Stimulated activated naive B cell treated with anti-CD40 and anti-IgM and Interleukin-4, amounts not matched to agents 10 μg/mL and 1 μg/mL and 100 μg/mL, for 72 hours (primary cell): ENCODE measurements around the gene PGD.
"Not testable (repeated sequence)": the region's sequence is repeated elsewhere in the genome, so short reads cannot be mapped to it uniquely, and the experiment has no call there.

Experiments used
- ATAC-seq, 2 donors: fragments of 150-1000 bp; cut with Tn5 transposase; replicated peaks; 2 replicates each; pipeline ENCODE4 v1.10.0; 2021; ENCODE audit warnings: moderate library complexity in 1 of 2
- DNase-seq: peaks from one replicate; pipeline ENCODE4 v3.0.0; 2021
- H3K27ac Mint-ChIP-seq: one replicate; pipeline ENCODE4 v1.8.0; 2022; ENCODE audit warnings: mild to moderate bottlenecking, mixed read lengths
- H3K27me3 Mint-ChIP-seq, 2 donors: one replicate each; pipeline ENCODE4 v1.8.0; 2022; ENCODE audit warnings: mixed read lengths in 2 of 2
- H3K36me3 Mint-ChIP-seq, 2 donors: one replicate each; pipeline ENCODE4 v1.8.0; 2022; ENCODE audit warnings: mixed read lengths in 2 of 2, mild to moderate bottlenecking in 1 of 2
- H3K4me1 Mint-ChIP-seq, 2 donors: one replicate each; pipeline ENCODE4 v1.8.0; 2022; ENCODE audit warnings: mixed read lengths in 2 of 2, mild to moderate bottlenecking in 1 of 2
- H3K4me3 Mint-ChIP-seq, 2 donors: one replicate each; pipeline ENCODE4 v1.8.0; 2022; ENCODE audit warnings: mild to moderate bottlenecking in 2 of 2, mixed read lengths in 2 of 2, moderate library complexity in 1 of 2
- H3K9me3 Mint-ChIP-seq, 2 donors: one replicate each; pipeline ENCODE4 v1.8.0; 2022; ENCODE audit warnings: mixed read lengths in 2 of 2, mild to moderate bottlenecking in 1 of 2

PGD gene

DNA sequence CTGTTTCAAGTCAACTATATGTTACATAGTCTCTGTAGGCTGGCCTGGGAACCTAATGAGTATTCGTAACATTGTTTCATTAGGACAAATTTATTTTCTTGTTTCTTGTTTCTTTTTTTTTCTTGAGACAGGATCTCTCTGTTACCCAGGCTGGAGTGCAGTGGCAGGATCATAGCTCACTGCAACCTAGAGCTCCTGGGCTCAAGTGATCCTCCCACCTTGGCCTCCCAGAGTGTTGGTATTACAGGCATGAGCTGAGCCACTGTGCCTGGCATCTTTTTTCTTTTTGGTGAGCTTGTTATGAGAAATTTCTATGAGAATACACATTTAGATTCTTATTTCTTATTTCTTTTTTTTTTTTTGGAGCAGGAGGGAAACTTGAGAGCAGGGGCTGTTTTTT, 38.2 kb downstream of the PGD start:
- DNase-seq (no peak), ATAC-seq (no peak)
- H3K4me1 Mint-ChIP-seq: peaks cover 14 to 15% of the 10 kb centered on the region in 2 donors
- H3K27me3 Mint-ChIP-seq: no peaks in the 10 kb centered on the region
- no peaks in the 10 kb centered on the region for H3K9me3 Mint-ChIP-seq
- H3K4me3 Mint-ChIP-seq: no peak overlapping the region
- H3K27ac Mint-ChIP-seq: no peak overlapping the region
- peaks cover 4 to 14% of the 10 kb centered on the region in 2 donors for H3K36me3 Mint-ChIP-seq

DNA sequence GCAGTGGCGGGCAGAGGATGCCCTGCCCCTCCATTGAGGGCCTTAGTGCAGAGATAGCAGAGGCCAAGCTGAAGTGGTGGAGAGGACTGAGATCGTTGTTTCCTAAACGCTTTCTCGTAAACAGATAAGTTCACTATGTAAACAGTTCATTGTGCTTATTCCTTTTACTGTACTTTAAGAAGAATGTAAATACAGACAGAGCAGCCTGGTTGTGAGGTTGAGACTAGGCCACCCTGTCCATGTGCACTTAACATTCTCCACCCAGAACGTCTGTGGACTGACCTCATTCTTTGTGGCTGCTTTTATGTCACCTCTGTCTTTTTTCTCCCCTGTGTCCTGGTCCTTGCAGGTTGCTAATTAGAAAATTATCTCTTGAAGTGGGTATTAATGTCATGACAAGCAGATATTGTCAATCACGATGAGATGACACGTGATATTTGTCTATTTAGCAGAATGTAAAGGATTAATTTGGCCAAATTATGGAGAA, 39.9 kb downstream of the PGD start:
- DNase-seq: no peak

DNA sequence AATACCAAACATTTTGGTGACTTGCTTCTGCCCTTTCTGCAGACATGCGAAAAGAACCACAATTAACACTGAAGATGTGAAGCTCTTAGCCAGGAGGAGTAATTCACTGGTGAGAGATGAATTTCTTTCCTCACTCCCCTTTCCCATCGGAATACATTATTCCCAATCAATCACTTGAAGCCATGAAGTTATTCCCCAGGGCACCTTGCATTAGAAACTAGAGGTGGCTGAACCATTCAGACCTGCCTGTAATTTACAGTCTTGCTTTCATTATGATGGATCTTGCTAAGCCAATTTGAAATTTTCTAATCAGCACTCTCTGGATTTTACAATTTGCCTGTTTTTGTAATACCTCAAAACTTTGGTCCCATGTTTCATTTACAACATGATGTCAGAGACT, 41.4 kb downstream of the PGD start:
- H3K27me3 Mint-ChIP-seq: no peaks in the 10 kb centered on the region
- no peak for DNase-seq
- H3K27ac Mint-ChIP-seq: no peak overlapping the region
- peaks cover 0 to 1% of the 10 kb centered on the region in 2 donors for H3K4me1 Mint-ChIP-seq
- no peaks in the 10 kb centered on the region for H3K9me3 Mint-ChIP-seq
- no peak for ATAC-seq
- H3K36me3 Mint-ChIP-seq: peaks cover 2 to 12% of the 10 kb centered on the region in 2 donors
- H3K4me3 Mint-ChIP-seq: no peak overlapping the region

More for the DNA sequence above, 39.9 kb downstream of the PGD start:
- H3K36me3 Mint-ChIP-seq: peaks cover 4 to 17% of the 10 kb centered on the region in 2 donors
- no peak for ATAC-seq
- peaks cover 4 to 5% of the 10 kb centered on the region in 2 donors for H3K4me1 Mint-ChIP-seq
- H3K27me3 Mint-ChIP-seq: no peaks in the 10 kb centered on the region
- no peak overlapping the region for H3K27ac Mint-ChIP-seq
- H3K4me3 Mint-ChIP-seq: no peak overlapping the region
- H3K9me3 Mint-ChIP-seq: no peaks in the 10 kb centered on the region

DNA sequence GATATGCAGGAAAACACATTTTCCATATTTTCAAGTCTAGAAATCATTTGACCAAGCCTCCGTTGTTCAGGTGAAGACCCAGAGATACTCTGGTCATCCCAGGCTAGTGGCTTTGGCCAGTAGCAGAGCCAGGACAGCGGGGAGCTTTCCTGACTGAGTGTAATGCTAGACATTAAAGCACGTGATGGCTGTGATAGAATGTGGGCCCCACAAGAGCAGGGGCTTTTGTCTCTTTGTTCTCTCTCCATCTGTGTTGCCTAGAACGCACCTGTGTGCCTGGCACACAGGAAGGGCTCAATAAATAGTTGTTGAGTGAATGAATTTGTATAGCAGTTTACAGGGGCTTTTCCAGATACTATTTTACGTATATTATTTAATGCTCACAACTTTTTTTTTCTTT, 41.9 kb downstream of the PGD start:
- Mint-ChIP-seq H3K4me3 (no peak overlapping the region), H3K27me3 (no peaks in the 10 kb centered on the region), H3K36me3 (peaks cover 2 to 12% of the 10 kb centered on the region in 2 donors), H3K27ac (no peak overlapping the region), H3K4me1 (peaks cover 0 to 1% of the 10 kb centered on the region in 2 donors), H3K9me3 (no peaks in the 10 kb centered on the region)
- DNase-seq (no peak), ATAC-seq (no peak)

DNA sequence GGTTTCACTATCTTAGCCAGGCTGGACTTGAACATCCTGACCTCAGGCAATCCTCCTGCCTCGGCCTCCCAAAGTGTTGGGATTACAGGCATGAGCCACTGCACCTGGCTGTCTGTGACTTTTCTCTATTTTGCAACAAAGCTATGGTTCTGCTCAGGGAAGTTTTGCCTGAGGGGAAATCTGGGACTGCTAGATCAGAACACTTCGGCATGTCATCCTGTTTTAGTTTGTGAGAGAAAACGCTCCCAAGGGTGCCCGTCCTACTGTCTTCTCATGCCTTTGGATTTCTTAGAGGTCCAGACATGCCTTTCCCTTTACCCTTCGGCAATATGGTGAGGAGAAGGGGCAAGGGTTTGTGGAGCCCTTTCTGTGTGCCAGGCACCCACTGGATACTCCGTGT, 45.4 kb downstream of the PGD start:
- Mint-ChIP-seq H3K27me3 (no peaks in the 10 kb centered on the region), H3K27ac (no peak overlapping the region), H3K4me1 (no peaks in the 10 kb centered on the region), H3K4me3 (no peak overlapping the region), H3K36me3 (peaks cover 6 to 14% of the 10 kb centered on the region in 2 donors), H3K9me3 (no peaks in the 10 kb centered on the region)
- DNase-seq (no peak), ATAC-seq (no peak)

DNA sequence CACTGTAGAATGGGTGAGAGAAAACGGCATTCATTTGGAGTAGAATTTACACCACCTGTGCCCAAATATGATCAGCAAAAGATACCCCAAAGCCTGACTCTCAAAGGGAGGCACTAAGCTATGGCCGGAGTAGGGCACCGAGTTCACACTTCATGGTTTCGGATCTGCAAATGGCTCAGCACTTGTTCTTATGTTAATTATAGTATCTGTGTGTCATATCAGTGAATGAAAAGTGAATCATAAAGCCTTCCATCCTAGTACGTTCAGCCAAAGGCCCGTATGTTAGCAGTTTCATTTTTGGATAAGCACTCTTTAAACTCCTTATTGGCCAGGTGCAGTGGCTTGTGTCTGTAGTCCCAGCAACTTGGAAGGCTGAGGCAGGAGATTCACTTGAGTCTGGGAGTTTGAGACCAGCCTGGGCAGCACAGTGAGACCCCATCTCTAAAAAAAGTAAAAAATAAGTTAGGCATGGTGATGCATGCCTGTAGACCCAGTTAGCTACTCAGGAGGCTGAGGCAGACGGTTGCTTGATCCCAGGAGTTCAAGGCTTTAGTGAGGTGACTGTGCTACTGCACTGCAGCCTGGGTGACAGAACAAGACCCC, 46.0 kb downstream of the PGD start:
- ATAC-seq (no peak), DNase-seq (no peak)
- H3K4me3 Mint-ChIP-seq: no peak overlapping the region

DNA sequence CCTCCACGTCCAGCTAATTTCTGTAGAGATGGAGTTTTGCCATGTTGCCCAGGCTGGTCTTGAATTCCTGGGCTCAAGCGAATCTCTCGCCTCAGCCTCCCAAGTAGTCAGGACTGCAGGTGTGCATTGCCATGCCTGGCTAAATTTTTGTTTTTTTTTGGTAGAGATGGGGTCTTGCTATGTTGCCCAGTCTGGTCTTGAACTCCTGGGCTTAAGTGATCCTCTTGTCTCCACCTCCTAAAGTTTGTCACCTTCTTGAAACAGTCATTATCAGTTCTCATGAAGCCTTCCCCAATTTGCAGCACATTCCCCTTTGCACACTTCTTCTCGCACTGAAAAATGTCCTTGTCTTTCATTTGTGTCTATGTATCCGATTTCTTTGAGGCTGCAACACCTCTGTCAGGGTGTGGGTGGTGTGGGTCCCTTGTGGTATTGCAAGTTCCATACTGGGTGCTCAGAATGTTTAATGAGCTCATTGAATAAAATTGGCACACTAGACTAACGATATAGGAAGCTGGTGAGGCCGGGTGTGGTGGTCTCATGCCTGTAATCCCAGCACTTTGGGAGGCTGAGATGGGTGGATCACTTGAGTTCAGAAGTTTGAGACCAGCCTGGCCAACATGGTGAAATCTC, 48.0 kb downstream of the PGD start:
- no peaks in the 10 kb centered on the region for H3K4me1 Mint-ChIP-seq
- H3K36me3 Mint-ChIP-seq: peaks cover 5 to 10% of the 10 kb centered on the region in 2 donors
- no peak overlapping the region for H3K4me3 Mint-ChIP-seq
- ATAC-seq (no peak), DNase-seq (no peak)
- peak overlapping the region; percentile 28 for H3K27ac Mint-ChIP-seq
- H3K27me3 Mint-ChIP-seq: no peaks in the 10 kb centered on the region
- H3K9me3 Mint-ChIP-seq: no peaks in the 10 kb centered on the region

More for the DNA sequence above, 46.0 kb downstream of the PGD start:
- Mint-ChIP-seq H3K36me3 (peaks cover 6 to 14% of the 10 kb centered on the region in 2 donors), H3K4me1 (no peaks in the 10 kb centered on the region), H3K27me3 (no peaks in the 10 kb centered on the region), H3K9me3 (no peaks in the 10 kb centered on the region), H3K27ac (no peak overlapping the region)

DNA sequence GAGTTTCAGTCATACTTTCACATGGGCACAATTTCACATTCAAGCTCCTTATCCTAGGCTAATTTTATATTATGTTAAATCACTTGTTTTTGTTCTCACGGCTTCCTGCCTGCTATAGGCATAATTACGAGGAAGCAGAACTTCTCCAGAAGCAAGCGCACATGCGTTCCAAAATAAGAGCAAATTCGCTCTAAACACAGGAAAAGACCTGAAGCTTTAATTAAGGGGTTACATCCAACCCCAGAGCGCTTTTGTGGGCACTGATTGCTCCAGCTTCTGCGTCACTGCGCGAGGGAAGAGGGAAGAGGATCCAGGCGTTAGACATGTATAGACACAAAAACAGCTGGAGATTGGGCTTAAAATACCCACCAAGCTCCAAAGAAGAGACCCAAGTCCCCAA, 50.9 kb downstream of the PGD start, which contains the start of gene CORT:
TSS of gene CORT (plus strand) at position 281 of the 400 bp plus-strand sequence. CDS start 193 bp downstream, outside the sequence.
- Mint-ChIP-seq H3K27me3 (no peaks in the 10 kb centered on the region), H3K36me3 (peaks cover 5 to 6% of the 10 kb centered on the region in 2 donors), H3K4me3 (no peak within 1 kb of the TSS), H3K4me1 (no peaks in the 10 kb centered on the region), H3K9me3 (no peaks in the 10 kb centered on the region), H3K27ac (no peak within 1 kb of the TSS)
- ATAC-seq: no peak
- no peak for DNase-seq

DNA sequence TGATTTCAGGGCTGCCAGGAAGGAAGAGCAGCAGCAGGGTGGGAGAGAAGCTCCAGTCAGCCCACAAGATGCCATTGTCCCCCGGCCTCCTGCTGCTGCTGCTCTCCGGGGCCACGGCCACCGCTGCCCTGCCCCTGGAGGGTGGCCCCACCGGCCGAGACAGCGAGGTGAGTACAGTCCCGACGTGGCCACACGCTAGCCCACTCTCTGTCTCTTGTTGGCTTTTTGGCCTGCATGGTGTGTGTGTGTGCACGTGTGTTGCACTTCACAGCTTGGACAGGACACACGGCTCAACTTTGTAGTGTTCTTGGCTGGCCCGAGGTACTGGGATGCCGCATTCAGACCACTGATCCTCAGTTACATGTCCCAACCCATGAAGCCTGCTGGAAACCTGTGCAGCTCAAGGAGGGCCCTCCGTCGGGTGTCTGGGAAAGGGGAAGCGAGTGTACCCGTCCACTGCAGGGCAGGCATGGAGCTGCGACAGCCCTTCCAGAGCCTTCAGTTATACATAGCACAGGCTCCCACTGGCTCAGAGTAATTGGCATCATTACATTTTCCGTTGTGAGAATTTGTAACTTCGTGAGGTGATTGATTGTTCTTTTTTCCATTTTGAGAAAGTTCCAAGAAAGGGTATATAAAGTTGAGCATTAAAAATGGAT, 51.4 kb downstream of the PGD start:
- H3K4me3 Mint-ChIP-seq: no peak overlapping the region
- no peak for DNase-seq
- no peaks in the 10 kb centered on the region for H3K9me3 Mint-ChIP-seq
- no peaks in the 10 kb centered on the region for H3K4me1 Mint-ChIP-seq
- H3K27me3 Mint-ChIP-seq: no peaks in the 10 kb centered on the region
- no peak for ATAC-seq
- H3K36me3 Mint-ChIP-seq: peaks cover 5 to 6% of the 10 kb centered on the region in 2 donors
- no peak overlapping the region for H3K27ac Mint-ChIP-seq

DNA sequence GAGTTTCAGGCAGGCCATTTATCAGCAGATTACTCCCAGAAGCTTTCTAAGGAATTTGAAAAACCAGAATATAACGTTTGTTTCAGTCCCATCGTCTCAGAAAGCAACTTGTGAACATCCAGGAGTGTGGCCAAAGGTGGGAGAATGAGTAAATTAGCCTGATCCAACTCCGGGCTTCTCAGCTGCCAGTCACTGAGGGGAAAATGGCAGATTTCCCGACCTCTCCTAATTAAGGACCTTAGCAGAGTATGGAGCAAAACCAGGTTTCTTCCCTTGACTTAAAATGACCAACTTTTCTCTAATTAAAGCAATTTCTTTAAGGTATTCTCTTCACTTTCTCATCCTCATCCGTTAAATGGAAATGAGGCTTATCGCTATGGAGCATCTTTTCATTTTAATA, 52.0 kb downstream of the PGD start:
- no peak for ATAC-seq
- H3K27me3 Mint-ChIP-seq: no peaks in the 10 kb centered on the region
- DNase-seq: no peak
- H3K4me3 Mint-ChIP-seq: no peak overlapping the region
- no peaks in the 10 kb centered on the region for H3K9me3 Mint-ChIP-seq
- H3K27ac Mint-ChIP-seq: no peak overlapping the region
- H3K4me1 Mint-ChIP-seq: no peaks in the 10 kb centered on the region
- H3K36me3 Mint-ChIP-seq: peaks cover 5 to 7% of the 10 kb centered on the region in 2 donors

DNA sequence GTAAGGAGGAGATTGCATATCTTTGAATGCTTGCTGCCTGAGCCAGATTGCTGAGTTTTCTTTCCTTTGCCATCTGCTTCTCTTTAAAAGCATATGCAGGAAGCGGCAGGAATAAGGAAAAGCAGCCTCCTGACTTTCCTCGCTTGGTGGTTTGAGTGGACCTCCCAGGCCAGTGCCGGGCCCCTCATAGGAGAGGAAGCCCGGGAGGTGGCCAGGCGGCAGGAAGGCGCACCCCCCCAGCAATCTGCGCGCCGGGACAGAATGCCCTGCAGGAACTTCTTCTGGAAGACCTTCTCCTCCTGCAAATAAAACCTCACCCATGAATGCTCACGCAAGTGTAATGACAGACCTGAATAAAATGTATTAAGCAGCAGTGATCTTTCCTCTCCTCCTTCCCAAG, 52.4 kb downstream of the PGD start:
- Mint-ChIP-seq H3K9me3 (no peaks in the 10 kb centered on the region), H3K36me3 (peaks cover 7 to 11% of the 10 kb centered on the region in 2 donors), H3K27ac (no peak overlapping the region), H3K27me3 (no peaks in the 10 kb centered on the region), H3K4me3 (no peak overlapping the region), H3K4me1 (no peaks in the 10 kb centered on the region)
- no peak for ATAC-seq
- DNase-seq: no peak

DNA sequence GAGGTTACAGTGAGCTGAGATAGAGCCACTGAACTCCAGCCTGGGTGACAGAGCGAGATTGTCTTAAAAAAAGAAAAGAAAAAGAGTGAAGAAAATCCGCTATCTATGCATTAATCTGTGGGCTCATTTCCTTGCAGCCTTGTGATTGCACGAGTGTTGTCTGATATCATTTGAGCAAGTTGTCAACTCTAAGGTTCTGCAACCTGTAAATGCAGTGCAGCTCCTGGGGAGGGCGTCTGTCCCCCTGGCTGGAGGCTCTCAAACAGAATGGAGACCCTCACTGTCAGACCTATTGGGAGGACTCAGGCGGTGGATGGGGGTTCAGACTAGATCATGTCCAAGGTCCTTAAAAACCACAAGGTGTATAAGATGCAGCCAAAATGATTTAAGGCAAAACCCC, 57.2 kb downstream of the PGD start:
- DNase-seq: no peak
- Mint-ChIP-seq H3K4me3 (no peak overlapping the region), H3K27ac (no peak overlapping the region), H3K36me3 (peaks cover 10 to 12% of the 10 kb centered on the region in 2 donors), H3K4me1 (no peaks in the 10 kb centered on the region), H3K9me3 (no peaks in the 10 kb centered on the region), H3K27me3 (no peaks in the 10 kb centered on the region)
- no peak for ATAC-seq

DNA sequence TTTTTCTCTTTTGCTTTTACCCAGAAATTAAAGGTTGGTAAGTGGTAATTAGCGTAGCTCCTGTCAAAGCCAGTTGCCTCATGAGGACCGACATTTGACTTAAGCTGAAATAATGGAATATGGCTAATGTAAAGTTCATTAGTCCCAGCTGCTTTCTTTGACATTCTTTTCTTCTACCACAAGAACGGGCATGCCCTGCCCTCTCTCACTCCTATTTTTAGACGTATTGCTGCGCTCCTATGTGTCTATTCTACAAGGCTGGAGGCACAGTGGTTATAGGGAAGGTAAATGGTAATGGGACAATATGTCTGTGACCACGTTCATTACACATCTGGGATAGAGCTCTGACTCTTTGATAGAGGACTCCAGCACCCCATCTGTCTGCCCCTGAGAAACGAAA, 57.8 kb downstream of the PGD start:
- no peaks in the 10 kb centered on the region for H3K9me3 Mint-ChIP-seq
- ATAC-seq (no peak), DNase-seq (no peak)
- H3K4me3 Mint-ChIP-seq: no peak overlapping the region
- H3K36me3 Mint-ChIP-seq: peaks cover 16% of the 10 kb centered on the region in 2 donors
- H3K27ac Mint-ChIP-seq: peak overlapping the region; percentile 14
- no peaks in the 10 kb centered on the region for H3K4me1 Mint-ChIP-seq
- H3K27me3 Mint-ChIP-seq: no peaks in the 10 kb centered on the region

DNA sequence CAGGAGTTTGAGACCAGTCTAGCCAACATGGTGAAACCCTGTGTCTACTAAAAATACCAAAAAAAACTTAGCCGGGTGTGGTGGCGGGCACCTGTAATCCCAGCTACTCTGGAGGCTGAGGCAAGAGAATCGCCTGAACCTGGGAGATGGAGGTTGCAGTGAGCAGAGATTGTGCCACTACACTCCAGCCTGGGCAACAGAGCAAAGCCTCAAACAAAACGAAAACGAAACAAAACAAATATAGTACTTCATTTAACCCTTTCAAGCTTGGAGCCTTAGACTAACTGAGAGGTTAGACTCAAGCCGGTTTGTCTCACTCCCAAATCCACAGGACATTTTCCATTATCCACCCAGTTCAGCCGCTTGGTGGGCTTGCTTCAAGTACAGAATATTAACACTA, 58.6 kb downstream of the PGD start:
- H3K4me1 Mint-ChIP-seq, H3K4me3 Mint-ChIP-seq, H3K27me3 Mint-ChIP-seq, H3K27ac Mint-ChIP-seq, H3K9me3 Mint-ChIP-seq, DNase-seq, ATAC-seq: not testable (repeated sequence)
- peaks cover 18 to 24% of the 10 kb centered on the region in 2 donors for H3K36me3 Mint-ChIP-seq

DNA sequence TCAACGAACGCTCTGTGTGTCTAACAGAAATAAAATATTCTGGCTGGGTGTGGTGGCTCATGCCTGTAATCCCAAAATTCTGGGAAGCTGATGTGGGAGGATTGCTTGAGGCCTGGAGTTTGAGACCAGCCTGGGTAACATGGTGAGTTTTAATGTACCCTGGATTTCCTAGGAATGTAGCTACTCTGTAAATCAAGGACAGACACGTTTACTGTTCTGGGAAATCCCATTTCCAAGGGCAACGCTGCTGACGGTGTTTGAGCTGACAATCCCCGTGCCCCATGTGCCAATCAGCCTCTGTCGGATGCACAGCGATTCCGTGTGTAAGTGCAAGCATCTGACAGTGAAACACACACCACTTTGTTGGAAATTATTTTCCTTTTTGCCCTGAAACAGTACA, 59.0 kb downstream of the PGD start:
- no peak for DNase-seq
- Mint-ChIP-seq H3K27me3 (no peaks in the 10 kb centered on the region), H3K9me3 (no peaks in the 10 kb centered on the region), H3K4me3 (no peak overlapping the region), H3K4me1 (no peaks in the 10 kb centered on the region), H3K27ac (no peak overlapping the region), H3K36me3 (peaks cover 19 to 27% of the 10 kb centered on the region in 2 donors)
- ATAC-seq: no peak
